Stimulated activated CD4-positive, alpha-beta T cell treated with anti-CD3 and anti-CD28 coated beads, TNF-alpha, amount 100 ng/mL, for 1 hour (primary cell): ENCODE results near the gene NIPBL.
"Not testable (repeated sequence)": the region's sequence is repeated elsewhere in the genome, so short reads cannot be mapped to it uniquely, and the experiment has no call there.

Source experiments
- DNase-seq, 3 donors: peaks; one replicate each; pipeline ENCODE4 v3.0.0-alpha.2; 2020; ENCODE audit warnings: low read depth in 3 of 3, low spot score in 1 of 3

Gene NIPBL

DNA sequence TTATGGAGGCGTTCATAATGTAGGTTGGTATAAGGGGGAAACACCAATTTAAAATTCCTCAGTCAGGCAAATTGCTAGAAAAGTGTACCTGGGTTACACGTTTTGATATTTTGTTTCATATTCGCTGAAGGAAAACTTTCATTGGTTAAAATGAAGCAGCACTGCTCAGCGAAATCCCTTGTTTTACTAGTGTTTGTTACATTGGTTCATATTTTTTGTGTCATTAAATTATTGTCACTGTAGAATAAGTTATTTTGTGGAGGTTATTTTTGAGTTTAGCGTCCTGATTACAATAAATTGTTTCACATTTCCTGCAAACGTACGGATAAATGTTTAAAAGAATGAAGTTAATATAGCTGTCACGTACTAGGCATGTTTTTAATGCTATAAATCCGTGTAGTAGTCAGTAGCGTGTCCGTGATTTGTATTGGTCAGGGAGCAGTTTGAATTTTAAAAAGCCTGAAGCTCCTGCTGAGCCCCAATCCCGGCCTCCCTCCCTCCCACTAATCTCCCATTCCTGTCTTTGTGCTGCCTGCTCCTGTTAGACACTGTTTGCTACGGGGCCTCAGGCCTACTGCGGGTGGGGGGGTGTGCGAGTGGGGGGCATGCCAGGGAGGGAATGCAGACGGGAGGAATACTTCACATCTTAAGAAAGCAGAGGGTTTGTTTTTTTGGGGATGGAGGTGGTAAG lies 2.0 kb downstream of the NIPBL start:
- DNase-seq = no peak

DNA sequence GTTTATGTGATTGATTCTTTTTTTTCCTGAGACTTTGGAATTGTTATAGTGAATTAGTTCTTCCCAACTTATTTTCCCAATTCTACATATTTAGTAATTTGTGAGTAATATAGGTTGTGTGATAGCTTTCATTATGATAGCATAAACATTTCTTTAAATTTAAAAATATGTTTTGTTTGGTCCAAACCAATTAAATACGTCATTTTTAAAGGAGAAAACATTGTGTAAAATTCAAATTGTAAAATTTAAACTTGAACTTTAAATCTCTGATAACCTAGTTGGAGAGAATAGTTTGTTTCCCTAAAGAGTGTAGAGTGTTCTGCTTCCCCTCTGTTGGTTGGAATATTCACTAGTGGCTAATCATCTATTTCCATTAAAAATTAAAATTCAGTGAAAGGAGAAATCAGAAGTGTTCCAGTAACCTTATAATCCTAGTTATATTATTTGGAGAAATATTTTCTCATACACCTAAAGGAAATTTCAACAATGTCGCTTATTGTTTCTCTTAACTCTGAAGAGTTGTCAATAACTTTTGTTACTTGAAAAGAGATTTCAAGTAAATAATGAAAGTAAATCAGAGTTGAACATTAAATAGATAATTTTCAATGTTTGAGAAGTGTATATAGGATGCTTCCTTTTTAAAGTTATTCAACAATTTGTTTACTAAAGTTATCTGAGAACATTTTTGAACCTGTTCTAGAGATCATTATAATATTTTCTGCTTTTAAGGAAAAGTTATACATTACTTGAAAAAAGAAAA lies 2.9 kb downstream of the NIPBL start:
- no peak for DNase-seq

DNA sequence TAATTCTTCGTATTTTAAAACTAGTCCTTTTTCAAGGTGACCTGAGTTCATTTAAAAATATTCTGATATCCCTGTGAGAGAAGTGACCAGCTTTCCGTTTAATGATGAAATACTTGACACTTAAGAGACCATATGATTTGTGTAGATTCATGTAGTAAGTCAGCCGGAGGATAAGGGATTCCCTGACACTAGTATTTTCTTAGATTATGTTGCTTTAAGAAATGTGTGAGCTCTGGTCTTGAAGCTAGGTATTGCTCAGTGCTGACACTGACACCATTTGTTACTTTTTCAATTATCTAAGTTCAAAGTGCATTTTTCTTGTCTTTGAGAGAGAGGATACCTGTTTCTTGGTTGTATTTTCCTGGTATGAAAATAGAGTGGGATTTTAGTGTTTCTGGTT lies 4.2 kb downstream of the NIPBL start:
- no peak for DNase-seq

DNA sequence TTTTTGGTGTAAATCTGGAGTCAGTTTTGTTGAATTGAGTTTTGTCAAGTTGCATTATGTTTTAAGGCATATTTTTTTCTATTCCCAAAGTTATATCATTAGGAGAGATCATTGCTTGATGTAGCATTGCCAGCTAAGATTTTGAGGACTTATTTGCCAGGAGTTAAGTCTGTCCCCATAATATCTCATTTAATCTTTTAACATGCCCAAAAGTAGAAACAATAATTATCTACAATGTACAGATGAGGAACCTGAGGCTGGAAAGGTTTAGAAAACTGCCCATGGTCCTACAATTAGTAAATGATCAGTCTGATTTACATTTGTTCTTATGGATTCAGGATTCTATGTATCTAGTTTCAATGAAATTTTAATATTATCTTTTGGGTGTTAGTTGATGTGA lies 4.7 kb downstream of the NIPBL start:
- no peak for DNase-seq

DNA sequence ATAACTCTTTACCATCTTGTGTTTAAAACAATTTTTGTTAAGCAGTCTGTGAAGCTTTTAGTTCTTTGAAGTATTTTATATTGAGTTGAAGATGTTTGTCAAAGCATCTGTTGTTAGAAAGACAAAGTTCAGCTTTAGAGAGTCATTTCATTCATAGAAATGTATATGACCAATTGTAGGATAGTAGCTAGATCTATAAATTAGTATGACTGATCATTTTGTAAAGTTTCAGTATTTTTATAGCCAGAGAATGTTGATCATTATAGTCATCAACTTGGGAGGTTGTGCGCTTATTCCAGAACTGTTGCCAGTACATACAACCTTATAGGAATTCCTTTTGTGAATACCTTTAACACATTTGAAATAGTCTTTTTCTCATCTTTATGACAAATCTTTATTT lies 5.2 kb downstream of the NIPBL start:
- DNase-seq = no peak

DNA sequence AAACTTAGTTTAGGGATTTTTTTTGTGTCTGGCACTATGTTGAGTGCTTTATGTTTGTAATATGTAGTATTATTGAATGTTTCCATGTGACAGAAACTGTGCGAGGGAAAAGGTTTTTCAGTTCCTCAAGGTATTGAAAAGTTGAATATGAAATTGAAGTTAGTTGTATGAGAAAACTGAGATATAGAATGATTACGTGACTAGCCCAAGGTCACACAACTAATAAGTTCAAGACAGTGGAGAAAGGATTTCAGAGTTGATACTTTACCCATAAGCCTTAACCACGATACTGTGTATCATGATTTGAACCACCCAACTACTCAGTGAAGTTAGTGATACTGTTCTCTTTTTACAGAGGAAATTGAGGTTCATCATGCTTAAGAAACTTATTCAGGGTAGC lies 5.7 kb downstream of the NIPBL start:
- no peak for DNase-seq

DNA sequence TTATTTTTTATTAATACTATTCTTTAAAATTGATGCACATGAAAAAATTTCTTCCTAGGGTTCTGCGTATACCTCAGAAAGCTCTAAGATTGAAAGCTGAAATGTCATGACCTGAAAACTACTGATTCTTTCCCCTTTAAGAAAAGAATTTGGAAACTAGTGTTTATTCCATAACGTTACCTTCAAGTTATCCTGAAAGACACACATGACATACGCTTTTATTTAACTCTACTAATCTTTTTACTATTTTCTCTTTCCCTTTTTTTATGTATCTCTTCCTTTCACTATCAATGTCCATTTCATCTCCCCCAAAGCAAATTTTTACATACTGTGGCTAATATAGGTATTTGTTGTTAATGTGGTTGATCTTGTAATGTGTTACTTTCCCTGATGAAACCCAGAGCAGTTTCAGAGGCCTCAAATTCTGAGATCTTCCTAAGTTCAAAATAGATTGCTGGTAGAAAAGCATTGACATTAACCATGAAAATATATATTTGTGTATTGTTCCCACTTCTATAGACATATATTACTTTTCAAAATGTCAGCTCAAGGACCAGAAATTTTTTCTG lies 7.4 kb downstream of the NIPBL start:
- DNase-seq = no peak

DNA sequence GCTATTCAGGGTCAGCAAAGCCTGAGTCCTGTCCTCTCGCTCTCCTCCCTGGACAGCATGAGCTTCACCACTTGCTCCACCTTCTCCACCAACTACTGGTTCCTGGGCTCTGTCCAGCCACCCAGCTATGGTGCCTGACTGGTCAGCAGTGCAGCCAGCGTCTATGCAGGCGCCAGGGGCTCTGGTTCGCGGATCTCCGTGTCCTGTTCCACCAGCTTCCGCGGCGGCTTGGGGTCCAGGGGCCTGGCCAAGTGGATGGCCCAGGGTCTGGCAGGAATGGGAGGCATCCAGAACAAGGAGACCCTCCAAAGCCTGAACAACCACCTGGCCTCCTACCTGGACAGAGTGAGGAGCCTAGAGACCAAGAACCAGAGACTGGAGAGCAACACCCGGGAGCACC lies 8.6 kb downstream of the NIPBL start:
- no peak for DNase-seq

DNA sequence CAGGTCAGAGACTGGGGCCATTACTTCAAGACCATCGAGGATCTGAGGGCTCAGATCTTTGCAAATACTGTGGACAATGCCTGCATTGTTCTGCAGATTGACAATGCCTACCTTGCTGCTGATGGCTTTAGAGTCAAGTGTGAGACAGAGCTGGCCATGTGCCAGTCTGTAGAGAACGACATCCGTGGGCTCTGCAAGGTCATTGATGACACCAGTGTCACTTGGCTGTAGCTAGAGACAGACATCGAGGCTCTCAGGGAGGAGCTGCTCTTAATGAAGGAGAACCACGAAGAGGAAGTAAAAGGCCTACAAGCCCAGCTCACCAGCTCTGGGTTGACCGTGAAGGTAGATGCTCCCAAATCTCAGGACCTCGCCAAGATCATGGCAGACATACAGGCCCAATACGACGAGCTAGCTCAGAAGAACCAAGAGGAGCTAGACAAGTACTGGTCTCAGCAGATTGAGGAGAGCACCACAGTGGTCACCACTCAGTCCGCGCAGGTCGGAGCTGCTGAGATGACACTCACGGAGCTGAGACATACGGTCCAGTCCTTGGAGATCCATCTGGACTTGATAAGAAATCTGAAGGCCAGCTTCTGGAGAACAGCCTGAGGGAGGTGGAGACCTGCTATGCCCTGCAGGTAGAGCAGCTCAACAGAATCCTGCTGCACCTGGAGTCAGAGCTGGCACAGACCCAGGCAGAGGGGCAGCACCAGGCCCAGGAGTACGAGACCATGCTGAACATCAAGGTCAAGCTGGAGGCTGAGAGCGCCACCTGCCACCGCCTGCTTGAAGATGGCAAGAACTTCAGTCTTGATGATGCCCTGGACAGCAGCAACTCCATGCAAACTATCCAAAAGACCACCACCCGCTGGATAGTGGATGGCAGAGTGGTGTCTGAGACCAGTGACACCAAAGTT lies 9.3 kb downstream of the NIPBL start:
- no peak for DNase-seq

DNA sequence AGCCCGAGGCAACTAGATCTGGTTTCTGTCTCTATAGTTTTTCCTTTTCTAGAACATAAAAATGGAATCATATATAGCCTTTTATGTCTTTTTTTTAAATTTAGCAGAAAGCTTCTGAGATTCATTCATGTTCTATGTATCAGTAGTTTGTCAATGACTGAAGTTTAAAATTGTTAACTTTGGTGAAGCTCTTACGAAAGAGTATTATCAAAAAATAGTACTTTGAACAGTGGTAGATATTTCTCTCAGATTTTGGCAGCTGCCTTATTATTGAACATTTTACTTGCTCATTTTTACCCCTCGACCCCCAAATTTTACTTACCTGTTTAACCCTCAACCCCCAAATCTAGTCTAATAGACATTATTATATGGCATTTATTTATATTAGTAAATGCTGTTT lies 10.2 kb downstream of the NIPBL start:
- no peak for DNase-seq

DNA sequence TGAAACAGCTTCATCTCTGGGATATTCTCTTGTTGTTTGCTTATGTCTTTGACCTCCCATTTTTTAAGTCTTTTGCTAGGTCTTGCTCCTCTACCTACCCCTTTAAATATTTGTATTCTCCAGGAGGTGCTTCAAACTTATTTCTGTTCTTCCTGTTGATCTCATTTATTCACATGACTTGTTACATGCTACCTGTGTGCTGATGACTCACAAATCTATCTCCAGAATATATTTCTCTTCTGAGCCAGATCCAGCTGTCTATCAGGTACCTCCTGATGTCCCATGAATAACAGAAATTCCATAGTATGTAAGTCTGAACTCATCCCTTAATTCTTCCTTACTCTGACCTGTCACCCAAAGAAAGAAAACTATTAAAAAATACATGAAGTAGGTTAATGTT lies 11.0 kb downstream of the NIPBL start:
- DNase-seq = no peak

DNA sequence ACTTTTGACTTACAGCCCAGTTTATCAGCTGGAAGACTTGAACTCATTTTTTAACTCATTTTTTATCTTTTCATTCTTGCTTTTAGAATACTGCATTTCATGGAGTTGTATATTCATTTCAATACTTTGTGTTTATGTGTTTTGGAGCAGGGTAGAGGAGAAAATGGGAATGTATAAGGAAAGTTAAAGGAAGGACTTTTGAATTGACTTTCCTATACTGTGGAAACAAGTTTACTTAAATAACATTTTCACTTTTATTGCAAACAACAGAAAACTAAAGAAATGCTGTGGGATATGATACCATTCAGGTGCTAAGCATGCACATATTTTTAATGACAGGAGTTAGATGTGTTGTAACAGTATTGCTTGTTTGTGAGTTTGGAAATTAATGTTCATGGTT lies 11.7 kb downstream of the NIPBL start:
- no peak for DNase-seq

DNA sequence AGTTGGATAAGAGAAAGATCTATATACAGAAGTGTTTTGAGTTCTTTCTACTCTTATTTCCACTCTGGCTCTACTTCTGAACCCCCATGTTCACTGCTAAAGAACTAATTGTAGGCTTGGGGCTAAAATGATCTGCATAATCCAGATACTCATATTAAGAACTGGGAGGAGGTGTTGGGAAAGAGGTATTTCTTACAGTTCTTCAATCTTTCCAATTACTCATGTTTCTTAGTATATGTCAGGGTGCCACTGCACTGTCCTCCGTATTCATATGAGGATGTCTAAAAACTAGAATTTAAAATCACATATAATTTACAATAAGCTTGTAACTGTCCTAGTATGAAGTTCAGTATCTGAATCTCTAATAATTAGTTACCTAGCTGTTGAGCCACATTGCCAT lies 12.7 kb downstream of the NIPBL start:
- DNase-seq = no peak

DNA sequence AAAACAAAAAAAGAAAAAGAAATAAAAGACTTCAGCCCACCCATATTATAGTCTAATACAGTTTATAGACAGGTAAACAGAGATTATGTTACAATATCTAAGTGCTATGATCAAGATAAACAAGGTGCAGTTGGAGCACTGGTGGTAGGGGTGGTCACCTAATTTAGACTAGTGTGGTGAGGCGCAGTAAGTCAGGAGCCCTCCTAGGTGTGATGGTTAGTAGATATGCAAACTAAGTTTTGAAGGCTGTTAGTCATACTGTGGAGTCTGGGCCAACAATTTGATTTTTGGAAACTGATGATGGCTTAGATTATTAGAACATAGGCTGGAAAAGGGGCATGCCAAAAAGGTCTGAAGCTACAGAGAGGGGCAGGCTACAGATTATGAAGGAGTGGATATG lies 14.7 kb downstream of the NIPBL start:
- no peak for DNase-seq

DNA sequence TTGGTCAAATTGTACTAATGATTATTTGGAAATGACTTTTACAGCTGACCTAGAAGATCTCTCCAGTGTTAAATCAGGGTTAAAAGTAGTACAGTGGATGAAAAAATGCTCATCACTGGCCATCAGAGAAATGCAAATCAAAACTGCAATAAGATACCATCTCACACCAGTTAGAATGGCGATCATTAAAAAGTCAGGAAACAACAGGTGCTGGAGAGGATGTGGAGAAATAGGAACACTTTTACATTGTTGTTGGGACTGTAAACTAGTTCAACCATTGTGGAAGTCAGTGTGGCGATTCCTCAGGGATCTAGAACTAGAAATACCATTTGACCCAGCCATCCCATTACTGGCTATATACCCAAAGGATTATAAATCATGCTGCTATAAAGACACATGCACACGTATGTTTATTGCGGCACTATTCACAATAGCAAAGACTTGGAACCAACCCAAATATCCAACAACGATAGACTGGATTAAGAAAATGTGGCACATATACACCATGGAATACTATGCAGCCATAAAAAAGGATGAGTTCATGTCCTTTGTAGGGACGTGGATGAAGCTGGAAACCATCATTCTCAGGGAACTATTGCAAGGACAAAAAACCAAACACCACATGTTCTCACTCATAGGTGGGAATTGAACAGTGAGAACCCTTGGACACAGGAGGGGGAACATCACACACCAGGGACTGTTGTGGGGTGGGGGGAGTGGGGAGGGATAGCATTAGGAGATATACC lies 15.7 kb downstream of the NIPBL start:
- not testable (repeated sequence) for DNase-seq

DNA sequence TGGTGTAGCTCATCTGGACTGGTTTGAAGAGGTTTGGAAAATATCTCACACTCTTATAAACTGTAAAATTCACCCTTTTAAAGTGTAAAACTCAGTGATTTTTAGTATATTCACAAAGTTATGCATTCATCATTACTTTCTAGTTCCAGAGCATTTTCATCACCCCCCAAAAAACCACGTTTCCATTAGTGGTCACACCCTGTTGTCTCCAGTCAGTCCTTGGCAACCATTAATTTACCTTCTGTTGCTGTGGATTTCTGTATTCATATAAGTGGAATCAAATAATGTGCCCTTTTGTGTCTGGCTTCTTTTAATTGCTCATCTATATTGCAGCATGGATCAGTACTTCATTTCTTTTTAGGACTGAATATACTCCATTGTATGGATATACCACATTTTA lies 18.4 kb downstream of the NIPBL start:
- no peak for DNase-seq

DNA sequence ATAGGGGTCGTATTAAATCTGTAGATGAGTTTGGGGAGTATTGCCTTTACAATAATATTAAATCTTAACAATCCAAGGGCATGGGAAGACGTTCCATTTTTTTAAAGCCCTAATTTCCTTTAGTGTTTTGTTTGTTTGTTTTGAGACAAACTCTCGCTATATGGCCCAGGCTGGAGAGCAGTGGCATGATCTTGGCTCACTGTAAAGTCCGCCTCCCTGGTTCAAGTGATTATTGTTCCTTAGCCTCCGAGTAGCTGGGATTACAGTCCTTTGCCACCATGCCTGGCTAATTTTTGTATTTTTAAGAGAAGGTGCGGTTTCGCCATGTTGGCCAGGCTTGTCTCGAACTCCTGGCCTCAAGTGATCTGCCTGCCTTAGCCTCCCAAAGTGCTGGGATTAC lies 19.9 kb downstream of the NIPBL start:
- DNase-seq = no peak

DNA sequence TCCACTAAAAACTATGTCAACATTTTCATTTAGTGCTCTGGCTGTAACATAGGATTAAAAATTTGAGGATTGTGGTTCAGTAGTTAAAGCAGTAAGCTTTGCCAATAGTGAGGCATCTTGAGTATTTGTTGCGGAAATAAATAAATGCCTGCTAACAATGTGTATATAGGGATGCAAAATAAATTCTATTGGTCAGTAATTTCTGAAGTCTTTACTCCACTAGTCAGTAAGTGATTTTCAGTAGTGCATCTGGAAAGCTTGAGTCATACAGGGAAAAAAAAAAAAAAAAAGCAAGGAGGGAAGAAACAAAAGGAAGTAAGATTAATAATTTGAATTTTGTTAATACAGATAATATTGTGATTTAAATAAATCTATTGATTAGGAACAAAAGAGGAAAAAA lies 21.0 kb downstream of the NIPBL start:
- DNase-seq = no peak

DNA sequence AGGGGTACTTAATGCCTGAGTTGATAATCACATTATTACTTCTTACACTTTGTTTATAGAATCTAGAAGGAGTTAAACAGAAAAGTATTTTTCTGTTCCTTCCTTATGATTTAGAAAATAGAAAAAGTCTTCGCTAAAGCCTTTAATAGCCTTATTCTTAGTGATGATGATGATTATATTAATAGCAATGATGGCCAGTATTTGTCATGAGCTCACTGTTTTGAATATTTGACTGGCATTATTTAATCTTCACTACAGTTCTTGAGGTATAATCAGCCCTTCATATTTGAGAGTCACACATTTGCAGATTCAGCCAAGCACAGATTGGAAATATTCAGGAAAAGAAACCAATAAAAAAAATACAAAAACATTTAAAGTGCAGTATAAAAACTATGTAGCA lies 23.3 kb downstream of the NIPBL start:
- DNase-seq = no peak

DNA sequence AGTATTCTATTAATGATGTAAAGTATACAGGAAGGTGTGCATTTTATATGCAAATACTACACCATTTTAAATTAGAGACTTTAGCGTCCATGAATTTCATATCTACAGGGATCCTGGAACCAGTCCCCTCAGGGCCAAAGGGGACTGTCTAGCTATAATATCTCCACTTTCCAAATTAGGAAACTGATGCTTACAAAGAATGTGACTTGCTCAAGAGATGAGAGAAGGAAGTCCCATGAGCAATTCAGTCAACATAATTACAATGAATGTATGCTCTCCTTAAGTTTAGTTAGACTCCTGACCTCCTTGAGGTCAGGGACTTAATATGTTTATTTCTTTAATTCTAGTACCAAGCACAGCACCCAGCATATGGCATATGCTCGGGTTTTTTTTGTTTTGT lies 23.7 kb downstream of the NIPBL start:
- DNase-seq = no peak

DNA sequence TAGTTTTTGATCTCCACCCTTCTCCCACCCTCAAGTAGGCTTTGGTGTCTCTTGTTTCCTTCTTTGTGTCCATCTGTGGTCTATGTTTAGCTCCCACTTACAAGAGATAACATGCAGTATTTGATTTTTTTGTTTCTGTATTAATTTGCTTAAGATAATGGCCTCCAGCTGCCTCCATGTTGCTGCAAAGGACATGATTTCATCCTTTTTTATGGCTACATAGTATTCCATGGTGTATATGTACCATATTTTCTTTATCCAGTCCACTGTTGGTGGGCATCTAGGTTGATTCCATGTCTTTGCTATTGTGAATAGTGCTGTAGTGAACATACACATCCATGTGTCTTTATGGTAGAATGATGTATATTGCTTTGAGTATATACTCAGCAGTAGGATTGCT lies 24.5 kb downstream of the NIPBL start:
- not testable (repeated sequence) for DNase-seq
